MM.1S (cell line): ENCODE measurements around the gene CABLES1.
"Not testable (repeated sequence)": the region's sequence is repeated elsewhere in the genome, so short reads cannot be mapped to it uniquely, and the experiment has no call there.

Source experiments
- EZH2 ChIP-seq: fragments of 300-600 bp; sonication (generic); optimal IDR thresholded peaks from 2 replicates; pipeline ENCODE3; 2017; ENCODE audit warnings: low read depth, mild to moderate bottlenecking, antibody characterized with exemption, low read length, mixed read lengths
- EZH2phosphoT487 ChIP-seq: fragments of 300-600 bp; sonication (generic); IDR thresholded peaks from 2 replicates; pipeline ENCODE4 v1.6.1; 2018; ENCODE audit warnings: antibody characterized with exemption, low read length
- TF ChIP-seq, protein P1 (sequence below): fragments of 300-600 bp; sonication (generic); IDR thresholded peaks from 2 replicates; pipeline ENCODE4 v1.5.1; 2016; ENCODE audit warnings: antibody characterized with exemption, low read length, mixed read lengths

DNA sequence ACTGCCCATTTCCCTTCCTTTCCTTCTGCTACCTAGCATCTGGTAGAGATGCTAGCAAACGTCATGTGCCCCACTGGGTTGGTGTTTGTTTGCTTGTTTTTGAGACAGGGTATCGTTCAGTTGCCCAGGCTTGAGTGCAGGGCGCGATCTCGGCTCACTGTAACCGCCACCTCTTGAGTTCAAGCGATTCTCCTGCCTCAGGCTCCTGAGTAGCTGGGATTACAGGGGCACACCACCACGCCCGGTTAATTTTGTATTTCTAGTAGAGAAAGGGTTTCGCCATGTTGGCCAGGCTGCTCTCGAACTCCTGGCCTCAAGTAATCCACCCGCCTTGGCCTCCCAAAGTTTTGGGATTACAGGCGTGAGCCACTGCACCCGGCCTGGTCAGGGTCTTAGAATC is 23.6 kb downstream of the CABLES1 start:
- TF ChIP-seq EZH2phosphoT487, EZH2: not testable (repeated sequence)
- TF ChIP-seq, protein P1, sequence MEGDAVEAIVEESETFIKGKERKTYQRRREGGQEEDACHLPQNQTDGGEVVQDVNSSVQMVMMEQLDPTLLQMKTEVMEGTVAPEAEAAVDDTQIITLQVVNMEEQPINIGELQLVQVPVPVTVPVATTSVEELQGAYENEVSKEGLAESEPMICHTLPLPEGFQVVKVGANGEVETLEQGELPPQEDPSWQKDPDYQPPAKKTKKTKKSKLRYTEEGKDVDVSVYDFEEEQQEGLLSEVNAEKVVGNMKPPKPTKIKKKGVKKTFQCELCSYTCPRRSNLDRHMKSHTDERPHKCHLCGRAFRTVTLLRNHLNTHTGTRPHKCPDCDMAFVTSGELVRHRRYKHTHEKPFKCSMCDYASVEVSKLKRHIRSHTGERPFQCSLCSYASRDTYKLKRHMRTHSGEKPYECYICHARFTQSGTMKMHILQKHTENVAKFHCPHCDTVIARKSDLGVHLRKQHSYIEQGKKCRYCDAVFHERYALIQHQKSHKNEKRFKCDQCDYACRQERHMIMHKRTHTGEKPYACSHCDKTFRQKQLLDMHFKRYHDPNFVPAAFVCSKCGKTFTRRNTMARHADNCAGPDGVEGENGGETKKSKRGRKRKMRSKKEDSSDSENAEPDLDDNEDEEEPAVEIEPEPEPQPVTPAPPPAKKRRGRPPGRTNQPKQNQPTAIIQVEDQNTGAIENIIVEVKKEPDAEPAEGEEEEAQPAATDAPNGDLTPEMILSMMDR, result not testable (repeated sequence)
